Glutamatergic neuron (in vitro differentiated cells): ENCODE measurements around the gene GPC6. TPM values are rescaled to one million over a fixed set of nuclear protein-coding genes. Genes with fewer than 3 reads are reported as not detected.

Source experiments
- DNase-seq: peaks from one replicate; pipeline ENCODE4 v3.0.0; 2022
- H3K27ac Mint-ChIP-seq: one replicate; pipeline ENCODE4 v1.8.0; 2020; ENCODE audit warnings: mild to moderate bottlenecking, mixed read lengths, inconsistent platforms; ENCODE audit not compliant: unreplicated experiment
- H3K27me3 Mint-ChIP-seq: one replicate; pipeline ENCODE4 v1.8.0; 2020; ENCODE audit warnings: mild to moderate bottlenecking, moderate library complexity, mixed read lengths, inconsistent platforms; ENCODE audit not compliant: unreplicated experiment
- H3K36me3 Mint-ChIP-seq: one replicate; pipeline ENCODE4 v1.8.0; 2020; ENCODE audit warnings: mild to moderate bottlenecking, mixed read lengths, inconsistent platforms; ENCODE audit not compliant: unreplicated experiment
- H3K4me1 Mint-ChIP-seq: one replicate; pipeline ENCODE4 v1.8.0; 2020; ENCODE audit warnings: mild to moderate bottlenecking, low read depth, mixed read lengths, inconsistent platforms; ENCODE audit not compliant: unreplicated experiment
- H3K4me3 Mint-ChIP-seq: one replicate; pipeline ENCODE4 v1.8.0; 2020; ENCODE audit warnings: mild to moderate bottlenecking, mixed read lengths, inconsistent platforms; ENCODE audit not compliant: unreplicated experiment
- H3K9me3 Mint-ChIP-seq: one replicate; pipeline ENCODE4 v1.8.0; 2020; ENCODE audit warnings: mild to moderate bottlenecking, moderate library complexity, mixed read lengths, inconsistent platforms; ENCODE audit not compliant: unreplicated experiment
- CTCF ChIP-seq: fragments of 200-600 bp; sonication (generic); IDR thresholded peaks from one replicate; pipeline ENCODE4 v1.5.0; 2021; ENCODE audit not compliant: partially characterized antibody, unreplicated experiment
- total RNA-seq: library from RNA; stranded (reverse); fragmentation: NEBNext Ultra II Directional; extraction: Animal tissue kit (Norgen Biotek cat#: 25700); gene quantifications from one replicate; pipeline ENCODE4 v1.2.1, GENCODE V29; 2021; ENCODE audit not compliant: unreplicated experiment

GPC6 gene
- total RNA-seq, 1 donor from 2014 or later, result 11.8 TPM

GRCh38 chr13:93559718-93560117 lies 333.1 kb downstream of the GPC6 start:
- H3K36me3 Mint-ChIP-seq, result no peaks in the 10 kb centered on the region
- no peak for TF ChIP-seq CTCF

GRCh38 chr13:93561576-93562225 lies 335.1 kb downstream of the GPC6 start:
- Mint-ChIP-seq H3K4me3 (peak overlapping the region; percentile 70), H3K9me3 (peaks cover 8% of the 10 kb centered on the region), H3K36me3 (no peaks in the 10 kb centered on the region), H3K4me1 (peaks cover 48% of the 10 kb centered on the region), H3K27me3 (peaks cover 6% of the 10 kb centered on the region), H3K27ac (peak overlapping the region; percentile 96)
- no peak for TF ChIP-seq CTCF
- peak; percentile 33 for DNase-seq

More at GRCh38 chr13:93559718-93560117, 333.1 kb downstream of the GPC6 start:
- no peak overlapping the region for H3K4me3 Mint-ChIP-seq
- no peak for DNase-seq
- H3K9me3 Mint-ChIP-seq, result peaks cover 6% of the 10 kb centered on the region
- H3K27ac Mint-ChIP-seq, result peak overlapping the region; percentile 22
- H3K27me3 Mint-ChIP-seq, result peaks cover 6% of the 10 kb centered on the region
- H3K4me1 Mint-ChIP-seq, result peaks cover 44% of the 10 kb centered on the region

GRCh38 chr13:93562676-93563075 lies 336.1 kb downstream of the GPC6 start:
- DNase-seq, result no peak
- H3K4me1 Mint-ChIP-seq, result peaks cover 42% of the 10 kb centered on the region
- H3K4me3 Mint-ChIP-seq, result no peak overlapping the region
- no peaks in the 10 kb centered on the region for H3K36me3 Mint-ChIP-seq
- peak overlapping the region; percentile 96 for H3K27ac Mint-ChIP-seq
- peaks cover 9% of the 10 kb centered on the region for H3K9me3 Mint-ChIP-seq
- TF ChIP-seq CTCF, result no peak
- H3K27me3 Mint-ChIP-seq, result peaks cover 6% of the 10 kb centered on the region

- Mint-ChIP-seq H3K36me3 (no peaks in the 10 kb centered on the region), H3K27me3 (no peaks in the 10 kb centered on the region), H3K4me1 (no peaks in the 10 kb centered on the region), H3K27ac (no peak overlapping the region), H3K4me3 (no peak overlapping the region), H3K9me3 (no peaks in the 10 kb centered on the region)
- TF ChIP-seq CTCF, result no peak
- DNase-seq, result no peak
Measured at GRCh38 chr13:93577105-93577504, 350.5 kb downstream of the GPC6 start.

GRCh38 chr13:93589788-93590187 lies 363.2 kb downstream of the GPC6 start:
- no peak overlapping the region for H3K27ac Mint-ChIP-seq
- no peak for DNase-seq
- no peaks in the 10 kb centered on the region for H3K27me3 Mint-ChIP-seq
- H3K4me3 Mint-ChIP-seq, result no peak overlapping the region
- no peaks in the 10 kb centered on the region for H3K9me3 Mint-ChIP-seq
- no peaks in the 10 kb centered on the region for H3K4me1 Mint-ChIP-seq
- no peaks in the 10 kb centered on the region for H3K36me3 Mint-ChIP-seq
- TF ChIP-seq CTCF, result no peak
